ENCODE data around the gene TACR1. TPM values are rescaled to one million over a fixed set of nuclear protein-coding genes. Genes with fewer than 3 reads are reported as not detected.

TACR1 gene
- total and polyA plus RNA-seq, 2 of the 13 experiments (the other 11 are each of a cell fraction or from before 2014, with no cell fraction given): not detected

DNA sequence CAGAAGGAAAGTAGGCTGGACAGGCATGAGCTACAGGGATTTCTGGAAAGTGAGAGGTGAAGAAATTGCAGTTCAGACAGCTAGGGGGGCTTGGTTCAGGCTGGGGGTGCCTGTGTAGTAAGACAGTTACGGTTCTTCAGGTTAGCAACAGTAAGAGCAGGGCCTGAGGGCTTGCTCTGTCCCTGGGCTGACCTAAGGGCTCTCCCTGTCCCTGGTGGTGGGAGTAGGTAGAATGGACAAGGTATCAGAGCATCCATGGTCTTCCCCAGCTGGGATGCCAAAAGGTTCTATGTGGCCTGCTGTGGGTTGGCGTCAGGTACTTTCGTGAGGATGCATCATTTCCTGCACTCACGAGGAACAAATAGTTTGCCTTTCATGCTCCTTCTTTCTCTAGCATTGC is 34.6 kb upstream of the TACR1 start:
- in situ Hi-C loops (cut with HindIII; ENCODE audit: extremely low pct_ligation_motif_present, low pct_unique_long_range_greater_than_20kb): loop anchor here (10.0 kb wide), 1 partner anchor 179 kb away; no protein-coding TSS in a partner anchor
- no peak for FAIRE-seq
- no TSS peak for BruUV-seq (replicated peaks)
- TF ChIP-seq, protein P1, sequence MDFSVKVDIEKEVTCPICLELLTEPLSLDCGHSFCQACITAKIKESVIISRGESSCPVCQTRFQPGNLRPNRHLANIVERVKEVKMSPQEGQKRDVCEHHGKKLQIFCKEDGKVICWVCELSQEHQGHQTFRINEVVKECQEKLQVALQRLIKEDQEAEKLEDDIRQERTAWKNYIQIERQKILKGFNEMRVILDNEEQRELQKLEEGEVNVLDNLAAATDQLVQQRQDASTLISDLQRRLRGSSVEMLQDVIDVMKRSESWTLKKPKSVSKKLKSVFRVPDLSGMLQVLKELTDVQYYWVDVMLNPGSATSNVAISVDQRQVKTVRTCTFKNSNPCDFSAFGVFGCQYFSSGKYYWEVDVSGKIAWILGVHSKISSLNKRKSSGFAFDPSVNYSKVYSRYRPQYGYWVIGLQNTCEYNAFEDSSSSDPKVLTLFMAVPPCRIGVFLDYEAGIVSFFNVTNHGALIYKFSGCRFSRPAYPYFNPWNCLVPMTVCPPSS (IDR thresholded peaks at IDR 0.05): no peak
- TF ChIP-seq, protein P2, sequence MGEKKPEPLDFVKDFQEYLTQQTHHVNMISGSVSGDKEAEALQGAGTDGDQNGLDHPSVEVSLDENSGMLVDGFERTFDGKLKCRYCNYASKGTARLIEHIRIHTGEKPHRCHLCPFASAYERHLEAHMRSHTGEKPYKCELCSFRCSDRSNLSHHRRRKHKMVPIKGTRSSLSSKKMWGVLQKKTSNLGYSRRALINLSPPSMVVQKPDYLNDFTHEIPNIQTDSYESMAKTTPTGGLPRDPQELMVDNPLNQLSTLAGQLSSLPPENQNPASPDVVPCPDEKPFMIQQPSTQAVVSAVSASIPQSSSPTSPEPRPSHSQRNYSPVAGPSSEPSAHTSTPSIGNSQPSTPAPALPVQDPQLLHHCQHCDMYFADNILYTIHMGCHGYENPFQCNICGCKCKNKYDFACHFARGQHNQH (CRISPR knock-in tag; IDR thresholded peaks at IDR 0.05): no peak
- TF ChIP-seq ZFP36 (IDR thresholded peaks at IDR 0.05; ENCODE audit: borderline replicate concordance, low read depth, low read length, partially characterized antibody) (no peak), MTA1 (CRISPR knock-in tag; IDR thresholded peaks at IDR 0.05; ENCODE audit: borderline replicate concordance) (no peak), HNF4G (IDR thresholded peaks at IDR 0.05; ENCODE audit: borderline replicate concordance, low read depth, low read length) (no peak), HNF4G (CRISPR knock-in tag; IDR thresholded peaks at IDR 0.05; ENCODE audit: borderline replicate concordance, low read depth) (no peak), ZNF790 (CRISPR knock-in tag; IDR thresholded peaks at IDR 0.05; ENCODE audit: borderline replicate concordance) (no peak), ZNF260 (CRISPR knock-in tag; IDR thresholded peaks at IDR 0.05; ENCODE audit: borderline replicate concordance, low read depth) (no peak), ZNF264 (CRISPR knock-in tag; IDR thresholded peaks at IDR 0.05) (no peak), ZNF34 (CRISPR knock-in tag; IDR thresholded peaks at IDR 0.05; ENCODE audit: borderline replicate concordance) (no peak), SIX1 (CRISPR knock-in tag; IDR thresholded peaks at IDR 0.05; ENCODE audit: borderline replicate concordance) (no peak), TERF1 (CRISPR knock-in tag; IDR thresholded peaks at IDR 0.05) (no peak), HNF1A (IDR thresholded peaks at IDR 0.05; ENCODE audit: low read depth) (no peak), HNF1A (CRISPR knock-in tag; IDR thresholded peaks at IDR 0.05; ENCODE audit: borderline replicate concordance) (no peak)
- TF ChIP-seq, protein P3, sequence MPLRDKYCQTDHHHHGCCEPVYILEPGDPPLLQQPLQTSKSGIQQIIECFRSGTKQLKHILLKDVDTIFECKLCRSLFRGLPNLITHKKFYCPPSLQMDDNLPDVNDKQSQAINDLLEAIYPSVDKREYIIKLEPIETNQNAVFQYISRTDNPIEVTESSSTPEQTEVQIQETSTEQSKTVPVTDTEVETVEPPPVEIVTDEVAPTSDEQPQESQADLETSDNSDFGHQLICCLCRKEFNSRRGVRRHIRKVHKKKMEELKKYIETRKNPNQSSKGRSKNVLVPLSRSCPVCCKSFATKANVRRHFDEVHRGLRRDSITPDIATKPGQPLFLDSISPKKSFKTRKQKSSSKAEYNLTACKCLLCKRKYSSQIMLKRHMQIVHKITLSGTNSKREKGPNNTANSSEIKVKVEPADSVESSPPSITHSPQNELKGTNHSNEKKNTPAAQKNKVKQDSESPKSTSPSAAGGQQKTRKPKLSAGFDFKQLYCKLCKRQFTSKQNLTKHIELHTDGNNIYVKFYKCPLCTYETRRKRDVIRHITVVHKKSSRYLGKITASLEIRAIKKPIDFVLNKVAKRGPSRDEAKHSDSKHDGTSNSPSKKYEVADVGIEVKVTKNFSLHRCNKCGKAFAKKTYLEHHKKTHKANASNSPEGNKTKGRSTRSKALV (CRISPR knock-in tag; IDR thresholded peaks at IDR 0.05): no peak

More for the DNA sequence above, 34.6 kb upstream of the TACR1 start:
- no peak overlapping the region for H2AFZ ChIP-seq (ENCODE audit: low read length)
- H3K4me3 ChIP-seq (replicated peaks in 1 of 3; ENCODE audit: insufficient read depth in 1 of 3, low read depth in 2 of 3, low read length in 3 of 3): no peak overlapping the region
- 35% methylated on average over 4 of the region's 4 CpGs for WGBS (ENCODE audit: low lambda C conversion rate)
- POLR2A ChIA-PET: no interaction called here
- intact Hi-C loops (cut with micrococcal nuclease; ENCODE audit: unreplicated experiment): no loop called here
- DNase-seq (ENCODE audit: low spot score) (no peak), ATAC-seq (peak; percentile 66)
- CTCF ChIA-PET (ENCODE audit: low intra/inter-chr PET ratio, low total read pairs): no interaction called here
- no peaks in the 10 kb centered on the region for H3K9me3 ChIP-seq (ENCODE audit: low read length)
- H3K79me2 ChIP-seq (ENCODE audit: insufficient read depth, low read length): no peaks in the 10 kb centered on the region
- no peaks in the 10 kb centered on the region for H3K36me3 ChIP-seq (replicated peaks in 1 of 2; ENCODE audit: control insufficient read depth in 1 of 2, insufficient read depth in 2 of 2, low read length in 2 of 2)
- no peaks in the 10 kb centered on the region for H3K4me1 ChIP-seq (ENCODE audit: insufficient read depth, low read length)
- H4K20me1 ChIP-seq (ENCODE audit: insufficient read depth, low read length): no peaks in the 10 kb centered on the region
- H3K4me2 ChIP-seq (ENCODE audit: low read depth, low read length): no peak overlapping the region
- no peak overlapping the region for H3K9ac ChIP-seq (ENCODE audit: insufficient read depth, low read depth, low read length)
- no peak overlapping the region for H3K27ac ChIP-seq (ENCODE audit: extremely low read length, insufficient read depth, low read length)
- no peaks in the 10 kb centered on the region for H3K27me3 ChIP-seq (ENCODE audit: control insufficient read depth in 1 of 2, insufficient read depth in 2 of 2, low read length in 2 of 2)
